Left renal pelvis (tissue), 4 donors: Measurements from ENCODE around the gene MISP3. TPM values are rescaled to one million over a fixed set of nuclear protein-coding genes. Genes with fewer than 3 reads are reported as not detected.

Source experiments
- DNase-seq, 4 donors: peaks; one replicate each; pipeline ENCODE4 v3.0.0-alpha.2; 2013; ENCODE audit warnings: low read depth in 4 of 4, low spot score in 3 of 4
- polyA plus RNA-seq, 4 donors: library from polyadenylated mRNA; unstranded; fragments of 120-200 nt; gene quantifications; one replicate each; pipeline ENCODE4 v1.2.1, GENCODE V29; 2013; ENCODE audit not compliant: insufficient read length in 4 of 4

The MISP3 gene
- polyA plus RNA-seq, 4 donors = 1.3 to 10.3 (median 6.3) TPM

- no peak for DNase-seq
Observed at GRCh38 chr19:14101003-14101545, 28.5 kb downstream of the MISP3 start.

- DNase-seq = no peak
Observed at GRCh38 chr19:14102102-14102696, 29.6 kb downstream of the MISP3 start.

GRCh38 chr19:14102756-14103155, 30.2 kb downstream of the MISP3 start:
- no peak for DNase-seq

GRCh38 chr19:14103310-14103709, 30.7 kb downstream of the MISP3 start:
- no peak for DNase-seq

- DNase-seq = no peak
Observed at GRCh38 chr19:14105680-14106079, 33.1 kb downstream of the MISP3 start.

GRCh38 chr19:14106840-14107239, 34.3 kb downstream of the MISP3 start:
- no peak for DNase-seq

GRCh38 chr19:14107581-14108461, 35.2 kb downstream of the MISP3 start:
- DNase-seq = no peak

- no peak for DNase-seq
Observed at GRCh38 chr19:14110650-14111049, 38.1 kb downstream of the MISP3 start.

GRCh38 chr19:14111486-14111885, 38.9 kb downstream of the MISP3 start:
- no peak for DNase-seq

- DNase-seq = no peak
Observed at GRCh38 chr19:14112051-14112808, 39.6 kb downstream of the MISP3 start.

GRCh38 chr19:14112809-14113385, 40.3 kb downstream of the MISP3 start:
- DNase-seq = no peak

GRCh38 chr19:14113762-14114414, 41.3 kb downstream of the MISP3 start:
- DNase-seq = no peak

- DNase-seq = no peak
Observed at GRCh38 chr19:14114439-14114838, 41.9 kb downstream of the MISP3 start.

- no peak for DNase-seq
Observed at GRCh38 chr19:14114854-14115253, 42.3 kb downstream of the MISP3 start.

- no peak for DNase-seq
Observed at GRCh38 chr19:14115756-14116155, 43.2 kb downstream of the MISP3 start.

- no peak for DNase-seq
Observed at GRCh38 chr19:14116525-14116917, 43.9 kb downstream of the MISP3 start.

- no peak for DNase-seq
Observed at GRCh38 chr19:14116918-14117578, 44.5 kb downstream of the MISP3 start.

- DNase-seq = peak; percentile 93 to 97 (median 96)
Observed at GRCh38 chr19:14117668-14118164, 45.1 kb downstream of the MISP3 start, which contains the start of gene PRKACA. Gene PRKACA (minus strand): TSS chr19:14117762. CDS start chr19:14117547, 215 bp downstream.
